Keratinocyte (primary cell): ENCODE data around the gene SAG.

ENCODE experiments used
- CTCF ChIP-seq, 3 experiments: IDR thresholded peaks in 1 of 3; conservative IDR thresholded peaks in 1 of 3; optimal IDR thresholded peaks in 1 of 3; 2 replicates in 2 of 3; 3 replicates in 1 of 3; pipeline versions ENCODE3 to v1.5.1; 2011; ENCODE audit warnings: low read length in 3 of 3, mild to moderate bottlenecking in 3 of 3, moderate library complexity in 2 of 3, control low read depth in 1 of 3, inconsistent platforms in 1 of 3; ENCODE audit not compliant: insufficient read depth in 2 of 3; ENCODE audit errors: extremely low read depth in 1 of 3
- EZH2 ChIP-seq: IDR thresholded peaks from one replicate; pipeline ENCODE4 v1.6.1; 2012; ENCODE audit warnings: inconsistent platforms, mild to moderate bottlenecking, low read length, moderate library complexity

- TF ChIP-seq EZH2 (no peak), CTCF (optimal IDR thresholded peaks at IDR 0.05 in 1 of 3, IDR thresholded peaks at IDR 0.05 in 1 of 3, conservative IDR thresholded peaks at IDR 0.05 in 1 of 3; ENCODE audit: extremely low read depth in 1 of 3, insufficient read depth in 2 of 3, low read length in 3 of 3) (no peak)
These were observed 43.8 kb downstream of the SAG start for GRCh38 chr2:233351423-233351822.
